NOMO-1 (cell line): ENCODE data around the gene CFAP410.
"Not testable (repeated sequence)": the region's sequence is repeated elsewhere in the genome, so short reads cannot be mapped to it uniquely, and the experiment has no call there.

ENCODE experiments used
- DNase-seq, 2 experiments: peaks; one replicate each; lab custom pipeline; 2025; ENCODE audit not compliant: unreplicated experiment in 2 of 2; lab: John Stamatoyannopoulos, UW

The CFAP410 gene

GRCh38 chr21:44351535-44352252 is 12.5 kb upstream of the CFAP410 start:
- no peak for DNase-seq

- no peak for DNase-seq
These were observed 11.7 kb upstream of the CFAP410 start for GRCh38 chr21:44350773-44351481.

GRCh38 chr21:44349847-44350772 is 10.9 kb upstream of the CFAP410 start:
- no peak for DNase-seq

- DNase-seq: no peak
These were observed 10.2 kb upstream of the CFAP410 start for GRCh38 chr21:44349416-44349846.

- DNase-seq: no peak
These were observed 9.7 kb upstream of the CFAP410 start for GRCh38 chr21:44348861-44349260.

GRCh38 chr21:44347911-44348451 is 8.8 kb upstream of the CFAP410 start:
- no peak for DNase-seq

GRCh38 chr21:44345495-44345894 is 6.3 kb upstream of the CFAP410 start:
- no peak for DNase-seq

GRCh38 chr21:44344541-44345183 is 5.5 kb upstream of the CFAP410 start:
- DNase-seq: no peak

- DNase-seq: not testable (repeated sequence)
These were observed 3.8 kb upstream of the CFAP410 start for GRCh38 chr21:44342981-44343380.

- not testable (repeated sequence) for DNase-seq
These were observed 2.7 kb upstream of the CFAP410 start for GRCh38 chr21:44341726-44342458.

GRCh38 chr21:44337941-44338895 is 972 bp downstream of the CFAP410 start:
- DNase-seq: peak in 1 of 2 experiments; percentile 11

GRCh38 chr21:44337449-44337848 is 1.7 kb downstream of the CFAP410 start:
- DNase-seq: no peak

- no peak for DNase-seq
These were observed 3.7 kb downstream of the CFAP410 start for GRCh38 chr21:44335266-44336059.

- no peak for DNase-seq
These were observed 4.7 kb downstream of the CFAP410 start for GRCh38 chr21:44334329-44335030.

- DNase-seq: no peak
These were observed 5.5 kb downstream of the CFAP410 start for GRCh38 chr21:44333509-44334328.

GRCh38 chr21:44332965-44333364 is 6.2 kb downstream of the CFAP410 start:
- no peak for DNase-seq
